Left lung (tissue), 10 donors: Measurements from ENCODE around the gene DUS1L. TPM values are rescaled to one million over a fixed set of nuclear protein-coding genes. Genes with fewer than 3 reads are reported as not detected.
A peak's percentile ranks its signal among the peaks of the same experiment; 100 is the strongest.

Experiments used
- ATAC-seq: fragments of 200-7000 bp; cut with Tn5 transposase; one replicate; pipeline ENCODE4 v1.9.1; 2020; ENCODE audit warnings: moderate library complexity
- DNase-seq, 4 donors: peaks; one replicate each; pipeline ENCODE4 v3.0.0-alpha.2; 2013 to 2020
- H3K27ac ChIP-seq, 2 donors: fragments of 200-600 bp; sonication (generic) in 1 of 2; one replicate each; pipeline versions ENCODE4 v1.5.0 to v1.8.0; 2020 to 2021
- H3K27me3 ChIP-seq, 2 donors: fragments of 200-600 bp; sonication (generic) in 1 of 2; one replicate each; pipeline versions ENCODE4 v1.5.0 to v1.8.0; 2020 to 2021
- H3K36me3 ChIP-seq, 2 donors: fragments of 200-600 bp; sonication (generic) in 1 of 2; one replicate each; pipeline versions ENCODE4 v1.5.0 to v1.8.0; 2020 to 2021
- H3K4me1 ChIP-seq, 2 donors: fragments of 200-600 bp; one replicate each; pipeline ENCODE4 v1.8.0; 2021
- H3K4me3 ChIP-seq, 2 donors: fragments of 200-600 bp; sonication (generic) in 1 of 2; one replicate each; pipeline versions ENCODE4 v1.5.0 to v1.8.0; 2020 to 2021; ENCODE audit warnings: mild to moderate bottlenecking in 1 of 2
- H3K9me3 ChIP-seq, 2 donors: fragments of 200-600 bp; sonication (generic) in 1 of 2; one replicate each; pipeline versions ENCODE4 v1.5.0 to v1.8.0; 2020 to 2021
- intact Hi-C, 2 donors: fragments of 100-400 bp; cut with DNase I; formaldehyde crosslinking; loops; one replicate each; pipeline versions ENCODE4 v1.11.2 to v1.14.2; 2022
- polyA plus RNA-seq, 6 donors: library from polyadenylated mRNA; unstranded; fragments of 120-200 nt; gene quantifications; one replicate each; pipeline ENCODE4 v1.2.1, GENCODE V29; 2013; ENCODE audit not compliant: insufficient read length in 6 of 6
- total RNA-seq, 2 donors: library from RNA; stranded (reverse); fragmentation: NEBNext Ultra II Directional; extraction: Animal tissue kit (Norgen Biotek cat#: 25700); gene quantifications; one replicate each; pipeline ENCODE4 v1.2.1, GENCODE V29; 2021
- TF ChIP-seq, protein P1 (sequence below), 2 donors: fragments of 200-600 bp; sonication (generic) in 1 of 2; IDR thresholded peaks; one replicate each; pipeline versions ENCODE4 v1.5.0 to v1.8.0; 2021; ENCODE audit warnings: antibody characterized with exemption in 2 of 2
- donor health status: DM: no; HTN: yes; CAD: no.
- donor health status: DM: no; HTN: no; CAD: no.

DUS1L gene
- total and polyA plus RNA-seq, 8 donors, result 55.7 to 103 (median 74.0) TPM

DNA sequence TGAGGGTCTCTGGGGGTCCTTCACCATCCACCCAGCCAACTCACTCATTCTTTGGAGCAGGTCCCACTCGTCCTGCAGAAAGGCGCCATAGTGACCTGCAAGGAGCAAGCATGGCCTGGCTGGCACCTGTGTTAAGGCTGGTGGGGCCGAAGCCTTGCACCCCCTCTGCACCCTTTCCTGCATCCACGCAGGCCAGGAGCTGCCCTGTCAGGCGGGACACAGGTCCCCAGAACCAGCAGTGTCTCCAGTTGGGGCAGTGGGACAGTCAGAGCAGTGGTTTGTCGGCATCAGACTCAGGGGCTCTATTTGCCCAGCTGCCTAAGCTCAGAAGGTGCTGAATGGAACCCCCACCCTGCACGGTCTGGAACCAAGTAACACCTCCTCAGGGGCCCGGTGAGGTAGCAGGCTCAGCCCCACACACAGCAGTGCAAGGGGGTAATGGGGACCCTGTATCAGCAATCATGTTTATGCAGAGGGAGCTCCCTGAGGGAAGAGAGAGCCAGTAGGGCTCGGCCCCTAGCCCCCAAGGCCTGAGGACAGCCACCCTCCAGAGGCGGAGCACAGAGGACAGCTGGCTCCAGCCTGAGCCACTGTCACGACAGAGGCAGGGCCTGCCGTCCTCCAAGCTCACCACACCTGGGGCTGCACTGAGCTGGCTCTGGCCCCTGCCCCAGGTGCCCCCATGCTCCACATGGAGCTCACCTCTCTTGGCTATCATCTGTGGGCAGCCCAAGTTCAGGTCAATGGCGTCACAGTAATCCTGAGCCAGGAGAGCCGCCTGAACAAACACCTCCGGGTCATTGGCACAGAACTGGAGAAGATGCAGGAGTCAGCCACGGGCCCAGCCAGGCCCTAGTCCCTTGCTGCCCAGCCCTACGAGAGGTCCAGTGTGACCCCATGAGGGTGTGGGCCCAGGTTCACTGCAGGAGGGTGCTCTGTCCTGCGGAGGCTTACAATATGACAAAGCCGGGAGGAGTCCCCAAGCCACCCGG, 1.9 kb downstream of the DUS1L start:
- peak in 1 of 4 donors; percentile 59 for DNase-seq
- no peaks in the 10 kb centered on the region for H3K9me3 ChIP-seq
- intact Hi-C loops, result no loop called here

GRCh38 chr17:82062984-82063368, 2.6 kb downstream of the DUS1L start:
- Histone ChIP-seq H3K9me3 (no peaks in the 10 kb centered on the region), H3K27me3 (no peaks in the 10 kb centered on the region), H3K4me1 (peaks cover 18 to 28% of the 10 kb centered on the region in 2 donors), H3K27ac (no peak overlapping the region), H3K4me3 (no peak overlapping the region), H3K36me3 (peaks cover 0 to 57% of the 10 kb centered on the region in 2 donors)
- ATAC-seq, result no peak
- intact Hi-C loops, result no loop called here
- peak in 1 of 4 donors; percentile 67 for DNase-seq
- TF ChIP-seq, protein P1, sequence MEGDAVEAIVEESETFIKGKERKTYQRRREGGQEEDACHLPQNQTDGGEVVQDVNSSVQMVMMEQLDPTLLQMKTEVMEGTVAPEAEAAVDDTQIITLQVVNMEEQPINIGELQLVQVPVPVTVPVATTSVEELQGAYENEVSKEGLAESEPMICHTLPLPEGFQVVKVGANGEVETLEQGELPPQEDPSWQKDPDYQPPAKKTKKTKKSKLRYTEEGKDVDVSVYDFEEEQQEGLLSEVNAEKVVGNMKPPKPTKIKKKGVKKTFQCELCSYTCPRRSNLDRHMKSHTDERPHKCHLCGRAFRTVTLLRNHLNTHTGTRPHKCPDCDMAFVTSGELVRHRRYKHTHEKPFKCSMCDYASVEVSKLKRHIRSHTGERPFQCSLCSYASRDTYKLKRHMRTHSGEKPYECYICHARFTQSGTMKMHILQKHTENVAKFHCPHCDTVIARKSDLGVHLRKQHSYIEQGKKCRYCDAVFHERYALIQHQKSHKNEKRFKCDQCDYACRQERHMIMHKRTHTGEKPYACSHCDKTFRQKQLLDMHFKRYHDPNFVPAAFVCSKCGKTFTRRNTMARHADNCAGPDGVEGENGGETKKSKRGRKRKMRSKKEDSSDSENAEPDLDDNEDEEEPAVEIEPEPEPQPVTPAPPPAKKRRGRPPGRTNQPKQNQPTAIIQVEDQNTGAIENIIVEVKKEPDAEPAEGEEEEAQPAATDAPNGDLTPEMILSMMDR (IDR thresholded peaks at IDR 0.05), result no peak

More for the DNA sequence above, 1.9 kb downstream of the DUS1L start:
- Histone ChIP-seq H3K27me3 (no peaks in the 10 kb centered on the region), H3K4me1 (peaks cover 18 to 28% of the 10 kb centered on the region in 2 donors), H3K27ac (no peak overlapping the region), H3K36me3 (peaks cover 0 to 49% of the 10 kb centered on the region in 2 donors), H3K4me3 (peak overlapping the region in 1 of 2 donors; percentile 91)
- ATAC-seq, result no peak
- TF ChIP-seq, protein P1 (IDR thresholded peaks at IDR 0.05), result no peak

DNA sequence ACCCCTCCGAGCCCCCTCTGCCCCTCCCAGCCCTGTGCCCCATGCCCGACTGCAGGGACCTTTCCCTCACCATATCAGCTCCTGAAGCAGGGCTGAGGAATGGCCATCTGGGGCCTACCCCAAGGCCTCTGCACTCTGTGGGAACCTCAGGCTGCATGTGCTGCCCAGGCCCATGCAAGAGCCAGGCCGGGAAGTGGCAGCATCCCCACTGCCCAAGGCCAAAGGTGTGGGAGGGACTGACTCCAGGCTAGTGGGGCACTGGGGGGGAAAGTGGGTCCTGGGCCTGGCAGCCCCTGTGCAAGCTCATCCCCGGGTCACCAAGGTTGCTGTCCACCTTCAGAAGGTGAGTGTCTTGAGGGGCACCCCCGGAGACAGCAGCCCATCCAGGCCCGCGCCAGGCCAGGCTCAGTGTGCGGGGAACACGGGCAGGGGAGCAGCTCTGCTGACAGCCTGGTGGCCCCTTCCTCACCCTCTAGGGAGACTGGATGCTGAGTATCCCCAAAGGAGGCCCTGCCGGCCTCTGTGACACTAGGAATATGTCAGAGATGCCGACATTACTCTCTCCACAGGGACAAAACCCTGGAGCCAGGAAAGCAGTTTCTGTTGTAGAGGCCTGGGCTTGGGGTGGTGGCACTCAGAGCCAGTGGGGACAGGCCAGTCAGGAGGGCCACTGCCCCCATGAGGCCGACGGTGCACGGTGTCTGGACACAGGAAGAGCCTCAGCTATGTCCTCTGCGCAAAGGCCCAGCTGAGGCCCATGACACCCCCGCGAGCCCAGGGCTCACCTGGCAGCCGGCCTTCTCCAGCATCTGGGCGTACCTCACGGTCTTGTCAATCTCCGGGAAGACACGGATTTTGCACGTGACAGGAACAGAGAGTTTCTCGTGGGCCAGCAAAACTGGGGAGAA, 3.3 kb downstream of the DUS1L start:
- intact Hi-C loops, result no loop called here
- ATAC-seq, result no peak
- no peak overlapping the region for H3K27ac ChIP-seq
- no peaks in the 10 kb centered on the region for H3K9me3 ChIP-seq
- peaks cover 18 to 28% of the 10 kb centered on the region in 2 donors for H3K4me1 ChIP-seq
- H3K27me3 ChIP-seq, result no peaks in the 10 kb centered on the region
- no peak overlapping the region for H3K4me3 ChIP-seq
- TF ChIP-seq, protein P1 (IDR thresholded peaks at IDR 0.05), result no peak
- DNase-seq, result peak in 1 of 4 donors; percentile 64
- peaks cover 0 to 63% of the 10 kb centered on the region in 2 donors for H3K36me3 ChIP-seq

- H3K27me3 ChIP-seq, result no peaks in the 10 kb centered on the region
- no peak overlapping the region for H3K4me3 ChIP-seq
- TF ChIP-seq, protein P1 (IDR thresholded peaks at IDR 0.05), result no peak
- H3K4me1 ChIP-seq, result peaks cover 16 to 25% of the 10 kb centered on the region in 2 donors
- H3K9me3 ChIP-seq, result no peaks in the 10 kb centered on the region
- ATAC-seq (no peak), DNase-seq (peak in 1 of 4 donors; percentile 62)
- intact Hi-C loops, result no loop called here
- peaks cover 0 to 74% of the 10 kb centered on the region in 2 donors for H3K36me3 ChIP-seq
- no peak overlapping the region for H3K27ac ChIP-seq
Observed at GRCh38 chr17:82061047-82061925, 4.3 kb downstream of the DUS1L start.
